WI38 (cell line): Measurements from ENCODE around the gene CDT1.

Source experiments
- H3K4me3 ChIP-seq: 2 replicates; pipeline ENCODE4 v1.5.1; 2011; ENCODE audit warnings: low read depth, mild to moderate bottlenecking, control low read depth, low read length
- CTCF ChIP-seq: IDR thresholded peaks from 2 replicates; pipeline ENCODE4 v1.5.1; 2012; ENCODE audit warnings: low read depth, mild to moderate bottlenecking, control low read depth, low read length

The CDT1 gene

GRCh38 chr16:88839026-88839529 is 35.5 kb downstream of the CDT1 start:
- H3K4me3 ChIP-seq = no peak overlapping the region
- no peak for TF ChIP-seq CTCF

GRCh38 chr16:88839745-88840599 is 36.4 kb downstream of the CDT1 start:
- no peak overlapping the region for H3K4me3 ChIP-seq
- TF ChIP-seq CTCF = no peak

- no peak overlapping the region for H3K4me3 ChIP-seq
- no peak for TF ChIP-seq CTCF
These were observed 37.1 kb downstream of the CDT1 start for GRCh38 chr16:88840600-88841215.

- no peak for TF ChIP-seq CTCF
- no peak overlapping the region for H3K4me3 ChIP-seq
These were observed 38.1 kb downstream of the CDT1 start for GRCh38 chr16:88841521-88842307.

- TF ChIP-seq CTCF = no peak
- no peak overlapping the region for H3K4me3 ChIP-seq
These were observed 38.7 kb downstream of the CDT1 start for GRCh38 chr16:88842308-88842756.

GRCh38 chr16:88842806-88843205 is 39.2 kb downstream of the CDT1 start:
- no peak for TF ChIP-seq CTCF
- no peak overlapping the region for H3K4me3 ChIP-seq
